Cardiac muscle cell (in vitro differentiated cells and primary cell): ENCODE data around the gene PRRC2B. TPM values are rescaled to one million over a fixed set of nuclear protein-coding genes. Genes with fewer than 3 reads are reported as not detected.
"Not testable (repeated sequence)": the region's sequence is repeated elsewhere in the genome, so short reads cannot be mapped to it uniquely, and the experiment has no call there.

ENCODE experiments used
- DNase-seq, 2 donors: peaks; one replicate each; pipeline versions ENCODE4 v3.0.0 to v3.0.0-alpha.2; 2010 to 2017; ENCODE audit warnings: low read depth in 1 of 2, low spot score in 1 of 2
- H3K27ac ChIP-seq: fragments of 200-600 bp; sonication (generic); 2 replicates; pipeline ENCODE4 v1.5.1; 2016
- H3K27me3 ChIP-seq: fragments of 200-600 bp; sonication (generic); 2 replicates; pipeline ENCODE4 v1.6.0; 2016; ENCODE audit warnings: control low read depth
- H3K36me3 ChIP-seq: fragments of 200-600 bp; sonication (generic); 2 replicates; pipeline ENCODE4 v1.5.1; 2016; ENCODE audit warnings: control low read depth
- H3K4me1 ChIP-seq: fragments of 200-600 bp; sonication (generic); 2 replicates; pipeline ENCODE4 v1.8.1; 2017; ENCODE audit warnings: low read depth, mild to moderate bottlenecking, mixed run types
- H3K4me3 ChIP-seq: fragments of 200-600 bp; sonication (generic); 2 replicates; pipeline ENCODE4 v1.5.1; 2016; ENCODE audit warnings: mild to moderate bottlenecking
- H3K9me3 ChIP-seq: fragments of 200-600 bp; sonication (generic); 2 replicates; pipeline ENCODE4 v1.5.1; 2017; ENCODE audit warnings: low read depth, mild to moderate bottlenecking, control low read depth
- polyA plus RNA-seq: library from polyadenylated mRNA; unstranded; fragments of >200 nt; fragmentation: Nextera tagmentation; extraction: Ambion mirVana; gene quantifications from 2 replicates; pipeline ENCODE4 v1.2.1, GENCODE V29; 2016
- total RNA-seq: library from RNA; depleted of rRNA; stranded (reverse); fragments of >200 nt; gene quantifications from 2 replicates; pipeline ENCODE4 v1.2.3, GENCODE V29; 2016
- TF ChIP-seq, protein P1 (sequence below): IDR thresholded peaks from 2 replicates; pipeline ENCODE4 v1.5.1; 2012; ENCODE audit warnings: low read depth, mild to moderate bottlenecking, low read length

Gene PRRC2B
- 166 and 259 TPM in 2 replicates for total RNA-seq
- 71.1 and 112 TPM in 2 replicates for polyA plus RNA-seq

DNA sequence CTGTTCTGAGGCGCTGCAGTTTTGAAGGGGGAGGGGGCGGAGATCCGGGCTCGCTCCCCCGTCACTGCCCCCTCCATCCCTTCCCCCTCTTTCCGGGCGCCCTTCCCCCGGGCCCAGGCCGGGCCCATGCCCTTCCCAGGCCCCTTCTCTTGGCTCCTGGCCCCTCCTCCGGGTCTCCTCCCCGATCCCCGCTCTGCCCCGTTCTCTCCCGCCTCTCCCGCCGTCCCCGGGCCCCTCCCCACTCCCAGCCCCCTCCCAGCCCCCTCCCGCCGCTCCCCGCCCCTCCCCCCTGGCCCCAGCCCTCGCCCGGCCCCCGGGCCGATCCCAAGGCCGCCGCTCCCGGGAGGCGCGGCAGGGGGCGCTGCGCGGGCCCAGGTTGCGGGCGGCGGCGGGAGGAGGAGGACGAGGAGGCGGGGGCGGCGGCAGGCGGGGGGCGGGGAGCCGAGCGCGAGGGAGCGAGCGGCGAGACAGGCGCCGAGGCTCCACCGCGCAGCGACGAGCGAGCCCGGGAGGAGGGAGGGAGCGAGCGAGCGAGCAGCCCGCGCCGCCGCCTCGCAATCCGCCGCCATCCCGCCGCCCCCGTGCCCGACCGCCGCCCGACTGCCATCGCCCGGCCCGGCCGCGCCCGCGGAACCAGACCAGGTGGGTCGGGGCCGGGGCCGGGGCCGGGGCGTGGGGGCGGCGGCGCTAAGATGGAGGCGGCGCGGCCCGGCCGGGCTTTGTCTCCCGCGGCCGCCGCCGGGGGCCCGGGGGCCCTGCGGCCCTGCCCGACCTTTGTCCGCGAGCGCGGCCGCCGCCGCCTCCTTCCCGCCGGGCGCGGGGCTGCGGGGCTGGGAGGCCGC lies at the start of gene PRRC2B:
Gene PRRC2B (plus strand): TSS at position 465 of the 842 bp plus-strand sequence. CDS start 36,059 bp downstream, outside the sequence.
- peak; percentile 91 to 93 for DNase-seq
- Histone ChIP-seq H3K4me3 (peak within 1 kb of the TSS; percentile 91), H3K9me3 (no peaks in the 10 kb centered on the region), H3K27ac (peak within 1 kb of the TSS; percentile 98), H3K36me3 (no peaks in the 10 kb centered on the region), H3K27me3 (no peaks in the 10 kb centered on the region), H3K4me1 (peaks cover 37% of the 10 kb centered on the region)
- TF ChIP-seq, protein P1, sequence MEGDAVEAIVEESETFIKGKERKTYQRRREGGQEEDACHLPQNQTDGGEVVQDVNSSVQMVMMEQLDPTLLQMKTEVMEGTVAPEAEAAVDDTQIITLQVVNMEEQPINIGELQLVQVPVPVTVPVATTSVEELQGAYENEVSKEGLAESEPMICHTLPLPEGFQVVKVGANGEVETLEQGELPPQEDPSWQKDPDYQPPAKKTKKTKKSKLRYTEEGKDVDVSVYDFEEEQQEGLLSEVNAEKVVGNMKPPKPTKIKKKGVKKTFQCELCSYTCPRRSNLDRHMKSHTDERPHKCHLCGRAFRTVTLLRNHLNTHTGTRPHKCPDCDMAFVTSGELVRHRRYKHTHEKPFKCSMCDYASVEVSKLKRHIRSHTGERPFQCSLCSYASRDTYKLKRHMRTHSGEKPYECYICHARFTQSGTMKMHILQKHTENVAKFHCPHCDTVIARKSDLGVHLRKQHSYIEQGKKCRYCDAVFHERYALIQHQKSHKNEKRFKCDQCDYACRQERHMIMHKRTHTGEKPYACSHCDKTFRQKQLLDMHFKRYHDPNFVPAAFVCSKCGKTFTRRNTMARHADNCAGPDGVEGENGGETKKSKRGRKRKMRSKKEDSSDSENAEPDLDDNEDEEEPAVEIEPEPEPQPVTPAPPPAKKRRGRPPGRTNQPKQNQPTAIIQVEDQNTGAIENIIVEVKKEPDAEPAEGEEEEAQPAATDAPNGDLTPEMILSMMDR = peak; percentile 26

DNA sequence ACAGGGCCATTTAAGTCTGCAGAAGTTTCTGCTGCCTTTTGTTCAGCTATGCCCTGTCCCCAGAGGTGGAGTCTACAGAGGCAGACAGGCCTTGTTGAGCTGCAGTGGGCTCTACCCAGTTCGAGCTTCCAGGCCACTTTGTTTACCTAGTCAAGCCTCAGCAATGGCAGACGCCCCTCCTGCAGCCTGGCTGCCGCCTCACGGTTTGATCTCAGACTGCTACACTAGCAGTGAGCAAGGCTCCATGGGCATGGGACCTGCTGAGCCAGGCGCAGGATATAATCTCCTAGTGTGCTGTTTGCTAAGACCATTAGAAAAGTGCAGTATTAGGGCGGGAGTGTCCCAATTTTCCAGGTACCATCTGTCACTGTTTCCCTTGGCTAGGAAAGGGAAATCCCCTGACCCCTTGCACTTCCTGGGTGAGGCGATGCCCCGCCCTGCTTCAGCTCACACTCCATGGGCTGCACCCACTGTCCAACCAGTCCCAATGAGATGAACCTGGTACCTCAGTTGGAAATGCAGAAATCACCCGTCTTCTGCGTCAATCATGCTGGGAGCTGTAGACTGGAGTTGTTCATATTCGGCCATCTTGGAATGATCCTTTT lies 48.9 kb upstream of the PRRC2B start:
- H3K4me3 ChIP-seq, H3K36me3 ChIP-seq, H3K27me3 ChIP-seq, H3K4me1 ChIP-seq, H3K9me3 ChIP-seq, H3K27ac ChIP-seq, DNase-seq: not testable (repeated sequence)

DNA sequence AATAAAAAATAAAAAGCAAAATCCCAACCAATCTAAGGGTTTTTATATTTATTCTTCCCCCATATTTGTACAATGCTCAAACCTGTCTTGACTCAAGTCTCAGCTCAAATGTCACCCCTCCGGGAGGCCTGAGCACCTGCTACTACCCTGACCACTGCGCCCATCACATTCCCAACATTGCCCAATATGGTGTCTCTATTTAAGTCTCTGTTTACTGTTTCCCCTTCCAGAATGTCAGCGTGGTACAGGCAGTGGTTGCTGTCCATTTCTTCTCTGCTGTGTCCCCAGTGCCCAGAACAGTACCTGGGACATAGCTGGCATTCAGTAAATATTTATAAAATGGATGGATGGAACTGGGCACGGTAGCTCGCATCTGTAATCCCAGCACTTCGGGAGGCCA lies 47.3 kb upstream of the PRRC2B start:
- H3K27ac ChIP-seq = no peak overlapping the region
- TF ChIP-seq, protein P1 = no peak
- no peaks in the 10 kb centered on the region for H3K36me3 ChIP-seq
- H3K4me1 ChIP-seq = no peaks in the 10 kb centered on the region
- H3K4me3 ChIP-seq = no peak overlapping the region
- H3K9me3 ChIP-seq = no peaks in the 10 kb centered on the region
- H3K27me3 ChIP-seq = no peaks in the 10 kb centered on the region
- no peak for DNase-seq

DNA sequence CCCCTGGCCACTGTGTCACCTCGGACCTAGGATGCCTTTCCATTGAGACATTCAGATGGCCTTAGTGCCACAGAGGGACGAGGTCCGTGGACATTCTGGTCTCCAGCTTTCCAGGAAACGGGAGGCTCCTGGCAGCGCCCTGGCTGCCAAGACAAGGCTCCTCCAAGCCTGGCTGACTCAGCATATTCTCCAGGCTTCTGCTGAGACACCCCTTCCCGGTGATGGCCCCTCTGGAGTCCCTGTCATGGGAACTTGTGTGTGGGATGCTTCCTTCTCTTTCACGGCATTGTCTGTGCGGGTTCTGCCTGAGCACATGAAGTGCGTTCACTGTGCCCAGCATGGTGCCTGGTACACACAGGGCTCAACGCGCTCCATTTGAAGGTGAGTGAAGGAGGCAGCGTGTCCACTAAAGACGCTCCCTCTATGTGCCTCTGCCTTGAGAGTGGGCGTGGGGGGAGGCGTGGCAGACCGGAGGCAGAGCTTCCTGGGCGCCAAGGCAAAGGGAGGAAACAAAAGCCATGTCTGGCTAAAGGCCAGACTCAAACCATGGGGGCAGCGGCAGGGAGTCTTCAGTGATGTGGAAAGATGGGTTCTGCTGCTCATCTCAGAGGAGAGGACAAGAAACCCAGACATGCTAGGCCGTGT lies 46.4 kb upstream of the PRRC2B start:
- no peak overlapping the region for H3K4me3 ChIP-seq
- H3K27ac ChIP-seq = no peak overlapping the region
- no peaks in the 10 kb centered on the region for H3K36me3 ChIP-seq
- H3K9me3 ChIP-seq = no peaks in the 10 kb centered on the region
- peak in 1 of 2 donors; percentile 15 for DNase-seq
- no peaks in the 10 kb centered on the region for H3K27me3 ChIP-seq
- TF ChIP-seq, protein P1 = no peak
- H3K4me1 ChIP-seq = no peaks in the 10 kb centered on the region

DNA sequence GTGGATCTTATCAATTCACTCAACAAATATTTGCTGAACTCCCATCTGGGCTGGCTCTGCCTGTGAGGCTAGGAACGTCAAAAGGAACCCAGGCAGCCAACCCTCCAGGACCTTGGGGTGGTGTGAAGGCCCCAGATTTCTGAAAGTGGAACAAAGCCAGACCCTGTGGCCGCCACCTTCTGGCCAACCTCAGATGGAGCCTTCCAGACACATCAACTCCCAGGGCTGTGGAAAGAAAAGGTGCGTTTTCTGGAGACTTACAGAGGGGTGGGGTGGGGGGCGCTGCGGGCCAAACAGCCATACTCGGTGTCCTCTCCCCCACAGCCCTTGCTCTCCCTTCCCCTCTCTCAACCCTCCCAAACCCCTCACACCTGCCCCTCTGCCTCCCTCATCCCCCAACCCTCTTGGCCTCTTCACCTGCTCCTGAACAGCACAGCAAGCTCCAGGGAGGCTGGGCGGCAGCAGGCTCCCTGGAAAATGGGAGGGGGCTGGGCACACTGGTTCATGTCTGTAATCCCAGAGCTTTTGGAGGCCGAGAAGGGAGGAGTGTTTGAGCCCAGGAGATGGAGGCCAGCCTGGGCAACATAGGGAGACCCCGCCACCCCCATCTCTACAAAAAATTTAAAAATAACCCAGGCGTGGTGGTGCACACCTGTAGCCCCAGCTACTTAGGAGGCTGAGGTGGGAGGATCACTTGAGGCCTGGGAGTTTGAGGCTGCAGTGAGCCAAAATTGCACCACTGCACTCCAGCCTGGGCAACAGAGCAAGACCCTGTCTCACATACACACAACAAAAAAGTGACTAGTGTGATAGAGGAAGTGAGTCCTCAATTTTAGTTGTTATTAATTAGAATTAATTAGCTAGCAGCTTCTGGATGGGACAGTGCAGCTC lies 45.0 kb upstream of the PRRC2B start:
- no peaks in the 10 kb centered on the region for H3K4me1 ChIP-seq
- no peak overlapping the region for H3K27ac ChIP-seq
- DNase-seq = no peak
- TF ChIP-seq, protein P1 = peak; percentile 9
- no peaks in the 10 kb centered on the region for H3K27me3 ChIP-seq
- no peaks in the 10 kb centered on the region for H3K9me3 ChIP-seq
- no peak overlapping the region for H3K4me3 ChIP-seq
- no peaks in the 10 kb centered on the region for H3K36me3 ChIP-seq
